ENCODE results near the gene VAV3.

VAV3 gene

DNA sequence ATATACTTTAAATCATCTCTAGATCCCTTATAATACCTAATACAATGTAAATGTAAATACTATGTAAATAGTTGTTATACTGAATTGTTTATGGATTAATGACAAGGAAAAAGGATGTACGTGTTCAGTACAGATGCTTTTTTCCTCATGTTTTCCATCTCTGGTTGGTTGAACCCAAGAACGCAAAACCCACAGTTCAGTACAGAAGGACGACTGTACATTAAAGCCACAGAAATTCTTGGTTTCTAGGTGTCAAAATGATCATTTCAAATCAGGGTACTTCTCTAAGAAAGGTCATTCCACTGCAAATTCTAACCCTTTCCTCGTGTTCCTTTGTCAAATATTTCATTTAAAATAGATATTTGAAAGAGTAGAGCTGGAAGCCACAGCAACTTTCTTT lies 158.1 kb downstream of the VAV3 start:
- no peak for TF ChIP-seq POLR2AphosphoS5 (IDR thresholded peaks at IDR 0.05; ENCODE audit: low read depth)
- no peak for DNase-seq (ENCODE audit: low read depth in 1 of 2, low spot score in 1 of 2)
- no peak overlapping the region for H3K27ac ChIP-seq (replicated peaks)
- H3K27me3 ChIP-seq (ENCODE audit: insufficient read depth, poor library complexity, severe bottlenecking), result no peaks in the 10 kb centered on the region
- no peak overlapping the region for H3K4me3 ChIP-seq (replicated peaks; ENCODE audit: insufficient read depth, low read length)

DNA sequence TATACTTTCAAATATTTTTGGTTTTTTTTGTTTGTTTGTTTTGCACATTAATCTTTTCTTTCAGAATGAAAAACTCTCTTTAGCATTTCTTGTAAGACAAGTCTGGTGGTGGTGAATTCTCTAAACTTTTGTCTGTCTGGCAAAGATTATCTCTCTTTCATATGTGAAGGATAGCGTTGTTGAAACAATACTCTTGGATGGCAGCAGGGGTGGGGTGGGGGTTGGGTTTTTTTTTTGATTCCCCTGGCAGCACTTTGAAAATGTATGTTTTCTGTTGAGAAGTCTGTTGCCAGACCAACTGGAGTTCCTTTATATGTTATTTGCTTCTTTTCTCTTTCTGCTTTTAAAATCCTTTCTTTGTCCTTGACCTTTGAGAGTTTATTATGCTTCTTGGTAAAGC lies 160.2 kb downstream of the VAV3 start:
- Histone ChIP-seq H3K27me3 (ENCODE audit: insufficient read depth, poor library complexity, severe bottlenecking) (no peaks in the 10 kb centered on the region), H3K27ac (replicated peaks) (peak overlapping the region; percentile 80)
- TF ChIP-seq, protein P1, sequence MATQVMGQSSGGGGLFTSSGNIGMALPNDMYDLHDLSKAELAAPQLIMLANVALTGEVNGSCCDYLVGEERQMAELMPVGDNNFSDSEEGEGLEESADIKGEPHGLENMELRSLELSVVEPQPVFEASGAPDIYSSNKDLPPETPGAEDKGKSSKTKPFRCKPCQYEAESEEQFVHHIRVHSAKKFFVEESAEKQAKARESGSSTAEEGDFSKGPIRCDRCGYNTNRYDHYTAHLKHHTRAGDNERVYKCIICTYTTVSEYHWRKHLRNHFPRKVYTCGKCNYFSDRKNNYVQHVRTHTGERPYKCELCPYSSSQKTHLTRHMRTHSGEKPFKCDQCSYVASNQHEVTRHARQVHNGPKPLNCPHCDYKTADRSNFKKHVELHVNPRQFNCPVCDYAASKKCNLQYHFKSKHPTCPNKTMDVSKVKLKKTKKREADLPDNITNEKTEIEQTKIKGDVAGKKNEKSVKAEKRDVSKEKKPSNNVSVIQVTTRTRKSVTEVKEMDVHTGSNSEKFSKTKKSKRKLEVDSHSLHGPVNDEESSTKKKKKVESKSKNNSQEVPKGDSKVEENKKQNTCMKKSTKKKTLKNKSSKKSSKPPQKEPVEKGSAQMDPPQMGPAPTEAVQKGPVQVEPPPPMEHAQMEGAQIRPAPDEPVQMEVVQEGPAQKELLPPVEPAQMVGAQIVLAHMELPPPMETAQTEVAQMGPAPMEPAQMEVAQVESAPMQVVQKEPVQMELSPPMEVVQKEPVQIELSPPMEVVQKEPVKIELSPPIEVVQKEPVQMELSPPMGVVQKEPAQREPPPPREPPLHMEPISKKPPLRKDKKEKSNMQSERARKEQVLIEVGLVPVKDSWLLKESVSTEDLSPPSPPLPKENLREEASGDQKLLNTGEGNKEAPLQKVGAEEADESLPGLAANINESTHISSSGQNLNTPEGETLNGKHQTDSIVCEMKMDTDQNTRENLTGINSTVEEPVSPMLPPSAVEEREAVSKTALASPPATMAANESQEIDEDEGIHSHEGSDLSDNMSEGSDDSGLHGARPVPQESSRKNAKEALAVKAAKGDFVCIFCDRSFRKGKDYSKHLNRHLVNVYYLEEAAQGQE (IDR thresholded peaks at IDR 0.05; ENCODE audit: insufficient replicate concordance, low read depth), result no peak
- TF ChIP-seq GABPA (IDR thresholded peaks at IDR 0.05; ENCODE audit: low read depth) (no peak), POLR2AphosphoS5 (IDR thresholded peaks at IDR 0.05; ENCODE audit: low read depth) (no peak), SPI1 (IDR thresholded peaks at IDR 0.05; ENCODE audit: borderline replicate concordance, low read depth) (no peak)
- TF ChIP-seq, protein P2, sequence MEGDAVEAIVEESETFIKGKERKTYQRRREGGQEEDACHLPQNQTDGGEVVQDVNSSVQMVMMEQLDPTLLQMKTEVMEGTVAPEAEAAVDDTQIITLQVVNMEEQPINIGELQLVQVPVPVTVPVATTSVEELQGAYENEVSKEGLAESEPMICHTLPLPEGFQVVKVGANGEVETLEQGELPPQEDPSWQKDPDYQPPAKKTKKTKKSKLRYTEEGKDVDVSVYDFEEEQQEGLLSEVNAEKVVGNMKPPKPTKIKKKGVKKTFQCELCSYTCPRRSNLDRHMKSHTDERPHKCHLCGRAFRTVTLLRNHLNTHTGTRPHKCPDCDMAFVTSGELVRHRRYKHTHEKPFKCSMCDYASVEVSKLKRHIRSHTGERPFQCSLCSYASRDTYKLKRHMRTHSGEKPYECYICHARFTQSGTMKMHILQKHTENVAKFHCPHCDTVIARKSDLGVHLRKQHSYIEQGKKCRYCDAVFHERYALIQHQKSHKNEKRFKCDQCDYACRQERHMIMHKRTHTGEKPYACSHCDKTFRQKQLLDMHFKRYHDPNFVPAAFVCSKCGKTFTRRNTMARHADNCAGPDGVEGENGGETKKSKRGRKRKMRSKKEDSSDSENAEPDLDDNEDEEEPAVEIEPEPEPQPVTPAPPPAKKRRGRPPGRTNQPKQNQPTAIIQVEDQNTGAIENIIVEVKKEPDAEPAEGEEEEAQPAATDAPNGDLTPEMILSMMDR (IDR thresholded peaks at IDR 0.05; ENCODE audit: insufficient read depth, low read length), result no peak

DNA sequence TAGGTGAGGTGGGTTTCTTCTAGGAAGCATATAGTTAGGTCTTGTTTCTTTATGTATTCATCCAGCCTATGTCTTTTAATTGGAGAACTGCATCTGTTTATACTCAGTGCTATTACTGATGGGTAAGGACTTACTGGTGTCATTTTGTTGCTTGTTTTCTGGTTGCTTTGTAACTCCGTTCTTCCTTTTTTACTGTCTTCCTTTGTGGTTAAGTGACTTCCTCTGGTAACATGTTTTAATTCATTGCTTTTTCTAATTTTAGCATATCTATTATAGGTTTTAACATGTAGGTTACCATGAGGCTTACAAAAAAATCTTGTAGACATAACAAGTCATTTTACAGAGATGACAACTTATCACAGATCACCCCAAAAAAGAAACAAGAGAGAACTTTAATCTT lies 160.8 kb downstream of the VAV3 start:
- H3K4me3 ChIP-seq (replicated peaks; ENCODE audit: insufficient read depth, low read length), result no peak overlapping the region
- DNase-seq (ENCODE audit: low read depth in 1 of 2, low spot score in 1 of 2), result peak in 1 of 2 experiments; percentile 20
- TF ChIP-seq POLR2AphosphoS5 (IDR thresholded peaks at IDR 0.05; ENCODE audit: low read depth) (no peak), SPI1 (IDR thresholded peaks at IDR 0.05; ENCODE audit: borderline replicate concordance, low read depth) (peak; percentile 68)
- peak overlapping the region; percentile 80 for H3K27ac ChIP-seq (replicated peaks)
- no peaks in the 10 kb centered on the region for H3K27me3 ChIP-seq (ENCODE audit: insufficient read depth, poor library complexity, severe bottlenecking)

More for the DNA sequence above, 160.2 kb downstream of the VAV3 start:
- no peak for DNase-seq (ENCODE audit: low read depth in 1 of 2, low spot score in 1 of 2)
- H3K4me3 ChIP-seq (replicated peaks; ENCODE audit: insufficient read depth, low read length), result no peak overlapping the region

- TF ChIP-seq SPI1 (IDR thresholded peaks at IDR 0.05; ENCODE audit: borderline replicate concordance, low read depth), result no peak
- no peak for TF ChIP-seq GABPA (IDR thresholded peaks at IDR 0.05; ENCODE audit: low read depth)
- TF ChIP-seq, protein P1 (IDR thresholded peaks at IDR 0.05; ENCODE audit: insufficient replicate concordance, low read depth), result no peak
- TF ChIP-seq, protein P2 (IDR thresholded peaks at IDR 0.05; ENCODE audit: insufficient read depth, low read length), result no peak
- no peak for TF ChIP-seq POLR2AphosphoS5 (IDR thresholded peaks at IDR 0.05; ENCODE audit: low read depth)
- peak overlapping the region; percentile 80 for H3K27ac ChIP-seq (replicated peaks)
- DNase-seq (ENCODE audit: low read depth in 1 of 2, low spot score in 1 of 2), result no peak
These were observed 161.4 kb downstream of the VAV3 start for GRCh38 chr1:107803579-107803978.

DNA sequence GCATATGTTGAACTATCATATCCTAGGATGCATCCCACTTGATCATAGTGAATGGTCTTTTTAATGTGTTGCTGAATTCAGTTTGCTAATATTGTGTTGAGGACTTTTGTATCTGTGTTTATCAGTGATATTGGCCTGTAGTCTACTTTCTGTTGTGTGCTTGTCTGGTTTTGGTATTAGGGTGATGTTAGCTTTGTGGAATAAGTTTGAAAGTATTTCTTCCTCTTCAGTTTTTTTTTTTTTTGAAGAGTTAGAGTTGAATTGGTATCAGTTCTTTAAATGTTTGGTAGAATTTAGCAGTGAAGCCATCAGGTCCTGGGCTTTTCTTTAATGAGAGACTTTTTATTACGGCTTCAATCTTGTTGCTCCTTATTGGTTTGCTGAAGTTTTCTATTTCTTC lies 162.3 kb downstream of the VAV3 start:
- DNase-seq (ENCODE audit: low read depth in 1 of 2, low spot score in 1 of 2), result no peak
- Histone ChIP-seq H3K27me3 (ENCODE audit: insufficient read depth, poor library complexity, severe bottlenecking) (no peaks in the 10 kb centered on the region), H3K27ac (replicated peaks) (no peak overlapping the region), H3K4me3 (replicated peaks; ENCODE audit: insufficient read depth, low read length) (no peak overlapping the region)
- no peak for TF ChIP-seq SPI1 (IDR thresholded peaks at IDR 0.05; ENCODE audit: borderline replicate concordance, low read depth)

More at GRCh38 chr1:107803579-107803978, 161.4 kb downstream of the VAV3 start:
- Histone ChIP-seq H3K4me3 (replicated peaks; ENCODE audit: insufficient read depth, low read length) (no peak overlapping the region), H3K27me3 (ENCODE audit: insufficient read depth, poor library complexity, severe bottlenecking) (no peaks in the 10 kb centered on the region)
